Liver (tissue), 9 donors: ENCODE results near the gene FBP1. TPM values are rescaled to one million over a fixed set of nuclear protein-coding genes. Genes with fewer than 3 reads are reported as not detected.

Experiments used
- DNase-seq: peaks from one replicate; pipeline ENCODE4 v3.0.0-alpha.2; 2017; ENCODE audit warnings: low spot score
- H3K27ac ChIP-seq, 2 donors: one replicate each; pipeline ENCODE4 v1.7.0; 2013; ENCODE audit warnings: inconsistent platforms in 2 of 2, low read length in 2 of 2, control low read depth in 1 of 2, low read depth in 1 of 2, mild to moderate bottlenecking in 1 of 2
- H3K27me3 ChIP-seq, 4 donors: one replicate each; pipeline versions ENCODE4 v1.6.1 to v1.7.0; 2013; ENCODE audit warnings: low read length in 3 of 4, inconsistent platforms in 1 of 4, mild to moderate bottlenecking in 1 of 4, moderate library complexity in 1 of 4; ENCODE audit not compliant: control insufficient read depth in 4 of 4, insufficient read depth in 4 of 4
- H3K36me3 ChIP-seq, 4 donors: one replicate each; pipeline versions ENCODE4 v1.6.1 to v1.7.0; 2013; ENCODE audit warnings: low read length in 3 of 4, mild to moderate bottlenecking in 3 of 4, low read depth in 1 of 4, moderate library complexity in 1 of 4; ENCODE audit not compliant: control insufficient read depth in 4 of 4, insufficient read depth in 3 of 4
- H3K4me1 ChIP-seq, 4 donors: one replicate each; pipeline versions ENCODE4 v1.6.1 to v1.7.0; 2013; ENCODE audit warnings: low read length in 3 of 4, mild to moderate bottlenecking in 3 of 4, moderate library complexity in 1 of 4; ENCODE audit not compliant: control insufficient read depth in 4 of 4, insufficient read depth in 4 of 4
- H3K4me3 ChIP-seq, 3 donors: one replicate each; pipeline versions ENCODE4 v1.6.1 to v1.7.0; 2013; ENCODE audit warnings: low read length in 3 of 3, control low read depth in 1 of 3, low read depth in 1 of 3, mild to moderate bottlenecking in 1 of 3
- H3K9ac ChIP-seq, 2 donors: one replicate each; pipeline ENCODE4 v1.7.0; 2013; ENCODE audit warnings: low read length in 2 of 2, mild to moderate bottlenecking in 2 of 2, moderate library complexity in 2 of 2, control low read depth in 1 of 2, low read depth in 1 of 2
- H3K9me3 ChIP-seq, 4 donors: one replicate each; pipeline versions ENCODE4 v1.6.1 to v1.7.0; 2013; ENCODE audit warnings: low read length in 3 of 4; ENCODE audit not compliant: control insufficient read depth in 4 of 4
- CTCF ChIP-seq: fragments of 150-350 bp; IDR thresholded peaks from 2 replicates; pipeline ENCODE4 v1.5.1; 2017; ENCODE audit warnings: improper control_type of control experiment, low read depth, low read length; ENCODE audit not compliant: missing input control
- EGR1 ChIP-seq, 2 donors: IDR thresholded peaks; 2 replicates each; pipeline ENCODE4 v1.6.1; 2016 to 2018; ENCODE audit warnings: antibody characterized with exemption in 2 of 2, low read depth in 2 of 2
- FOXA1 ChIP-seq: IDR thresholded peaks from 2 replicates; pipeline ENCODE4 v1.6.1; 2016; ENCODE audit warnings: antibody characterized with exemption
- FOXA2 ChIP-seq: IDR thresholded peaks from 2 replicates; pipeline ENCODE4 v1.6.1; 2016; ENCODE audit warnings: antibody characterized with exemption
- GABPA ChIP-seq, 2 donors: IDR thresholded peaks in 1 of 2; conservative IDR thresholded peaks in 1 of 2; 2 replicates each; pipeline ENCODE4 v1.6.1; 2016; ENCODE audit warnings: antibody characterized with exemption in 2 of 2, mild to moderate bottlenecking in 1 of 2, moderate library complexity in 1 of 2
- HNF4A ChIP-seq, 2 donors: conservative IDR thresholded peaks; 2 replicates each; pipeline ENCODE4 v1.6.1; 2016; ENCODE audit warnings: antibody characterized with exemption in 2 of 2, mild to moderate bottlenecking in 2 of 2
- HNF4G ChIP-seq: IDR thresholded peaks from 2 replicates; pipeline ENCODE4 v1.6.1; 2016; ENCODE audit warnings: antibody characterized with exemption
- JUND ChIP-seq, 2 donors: IDR thresholded peaks; 2 replicates each; pipeline ENCODE4 v1.6.1; 2016; ENCODE audit warnings: antibody characterized with exemption in 2 of 2
- NR2F2 ChIP-seq: IDR thresholded peaks from 2 replicates; pipeline ENCODE4 v1.6.1; 2016; ENCODE audit warnings: antibody characterized with exemption
- RAD21 ChIP-seq, 2 donors: IDR thresholded peaks; 2 replicates each; pipeline ENCODE4 v1.6.1; 2016; ENCODE audit warnings: antibody characterized with exemption in 2 of 2, mild to moderate bottlenecking in 2 of 2
- REST ChIP-seq: IDR thresholded peaks from 2 replicates; pipeline ENCODE4 v1.6.1; 2016; ENCODE audit warnings: antibody characterized with exemption, mild to moderate bottlenecking
- RXRA ChIP-seq, 2 donors: IDR thresholded peaks; 2 replicates each; pipeline ENCODE4 v1.6.1; 2017 to 2018; ENCODE audit warnings: antibody characterized with exemption in 2 of 2, mild to moderate bottlenecking in 1 of 2
- SP1 ChIP-seq: IDR thresholded peaks from 2 replicates; pipeline ENCODE4 v1.6.1; 2018; ENCODE audit warnings: antibody characterized with exemption, mild to moderate bottlenecking
- YY1 ChIP-seq: IDR thresholded peaks from 2 replicates; pipeline ENCODE4 v1.6.1; 2016; ENCODE audit warnings: antibody characterized with exemption, mild to moderate bottlenecking
- ZBTB33 ChIP-seq: IDR thresholded peaks from 2 replicates; pipeline ENCODE4 v1.6.1; 2016; ENCODE audit warnings: antibody characterized with exemption
- WGBS: extraction: QIAGEN DNeasy Blood & Tissue Kit; methylation state at CpG from one replicate; pipeline ENCODE4 v1.1.7; 2013; 5-methylcytosine and 5-hydroxymethylcytosine counted together
- polyA plus RNA-seq, 2 donors: library from polyadenylated mRNA; stranded (reverse) in 1 of 2; unstranded in 1 of 2; fragments of 200-250 nt in 1 of 2; fragments of >200 nt in 1 of 2; fragmentation: Nextera tagmentation in 1 of 2; extraction: Ambion mirVana in 1 of 2; gene quantifications; one replicate each; pipeline versions ENCODE4 v1.2.1 to v1.2.3, GENCODE V29; 2013 to 2015
- total RNA-seq, 2 donors: library from RNA; depleted of rRNA; stranded (reverse); fragments of >200 nt; gene quantifications; one replicate each; pipeline ENCODE4 v1.2.3, GENCODE V29; 2014
- TF ChIP-seq, protein P1 (sequence below): IDR thresholded peaks from 2 replicates; pipeline ENCODE4 v1.6.1; 2016; ENCODE audit warnings: antibody characterized with exemption
- donor health status: healthy.
- donor health status: healthy.
- donor health status: healthy.
- donor health status: healthy.
- donor health status: healthy.

Gene FBP1
- total and polyA plus RNA-seq, 4 donors: 27.8 to 574 (median 317) TPM

- TF ChIP-seq GABPA (IDR thresholded peaks at IDR 0.05 in 1 of 2, conservative IDR thresholded peaks at IDR 0.05 in 1 of 2) (no peak), RAD21 (IDR thresholded peaks at IDR 0.05) (peak; percentile 7 to 48)
- H3K27ac ChIP-seq: no peak overlapping the region
- H3K36me3 ChIP-seq: peaks cover 10 to 44% (median 35%) of the 10 kb centered on the region in 4 donors
- H3K4me3 ChIP-seq: no peak overlapping the region
- WGBS: 90% methylated on average over 3 of the region's 3 CpGs
- no peak overlapping the region for H3K9ac ChIP-seq
- no peak for DNase-seq
- H3K9me3 ChIP-seq: no peaks in the 10 kb centered on the region
- no peaks in the 10 kb centered on the region for H3K27me3 ChIP-seq
- peaks cover 2 to 44% (median 33%) of the 10 kb centered on the region in 4 donors for H3K4me1 ChIP-seq
Observed at GRCh38 chr9:94613003-94613402, 26.3 kb downstream of the FBP1 start.

DNA sequence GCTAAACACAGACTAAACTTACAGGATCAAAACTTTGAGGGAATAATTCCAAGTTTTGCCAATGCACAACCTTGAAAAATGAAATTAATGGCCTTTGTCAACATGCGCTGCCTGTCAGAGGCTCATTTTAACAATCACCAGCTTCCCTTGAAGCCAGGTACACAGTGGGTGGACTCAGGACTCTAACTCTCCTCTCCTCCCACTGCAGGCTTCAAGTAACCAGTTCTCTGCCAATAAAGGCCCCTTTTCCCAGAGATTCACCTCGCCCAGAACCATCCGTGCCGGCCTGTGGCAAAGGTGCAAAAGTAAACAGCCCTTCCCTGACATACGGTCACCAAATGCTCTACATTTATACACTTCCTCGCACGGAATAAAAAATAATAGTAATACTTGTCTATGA is 27.2 kb downstream of the FBP1 start:
- no peak overlapping the region for H3K9ac ChIP-seq
- TF ChIP-seq RXRA (IDR thresholded peaks at IDR 0.05) (no peak), RAD21 (IDR thresholded peaks at IDR 0.05) (no peak), YY1 (no peak), HNF4A (conservative IDR thresholded peaks at IDR 0.05) (no peak), ZBTB33 (no peak), FOXA2 (peak; percentile 27)
- TF ChIP-seq, protein P1, sequence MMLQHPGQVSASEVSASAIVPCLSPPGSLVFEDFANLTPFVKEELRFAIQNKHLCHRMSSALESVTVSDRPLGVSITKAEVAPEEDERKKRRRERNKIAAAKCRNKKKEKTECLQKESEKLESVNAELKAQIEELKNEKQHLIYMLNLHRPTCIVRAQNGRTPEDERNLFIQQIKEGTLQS: no peak
- H3K27ac ChIP-seq: no peak overlapping the region
- 64% methylated on average over 7 of the region's 7 CpGs for WGBS
- H3K4me1 ChIP-seq: peaks cover 4 to 53% (median 41%) of the 10 kb centered on the region in 4 donors
- no peak overlapping the region for H3K4me3 ChIP-seq
- no peaks in the 10 kb centered on the region for H3K27me3 ChIP-seq
- peaks cover 8 to 39% (median 26%) of the 10 kb centered on the region in 4 donors for H3K36me3 ChIP-seq
- no peak for DNase-seq
- H3K9me3 ChIP-seq: no peaks in the 10 kb centered on the region

DNA sequence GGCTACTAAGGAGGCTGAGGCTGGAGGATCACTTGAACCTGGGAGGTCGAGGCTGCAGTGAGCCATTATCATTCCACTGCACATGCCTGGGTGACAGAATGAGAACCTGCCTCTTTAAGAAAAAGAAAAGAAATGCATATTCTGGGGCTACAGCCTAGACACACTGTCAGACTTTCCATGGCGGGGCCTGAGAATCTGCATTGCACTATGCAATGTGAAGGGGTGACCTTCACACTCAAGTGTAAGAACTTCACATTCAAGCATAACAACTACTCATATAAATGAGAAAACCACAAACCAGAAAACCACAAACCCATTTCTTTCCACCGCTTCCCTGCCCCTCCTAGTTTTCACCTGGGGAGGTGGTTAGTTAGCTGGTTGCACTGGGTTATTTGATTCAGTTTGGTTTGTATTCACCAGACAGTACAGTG is 27.7 kb downstream of the FBP1 start:
- Histone ChIP-seq H3K27me3 (no peaks in the 10 kb centered on the region), H3K27ac (no peak overlapping the region), H3K36me3 (peaks cover 9 to 36% (median 23%) of the 10 kb centered on the region in 4 donors), H3K9me3 (no peaks in the 10 kb centered on the region), H3K4me3 (no peak overlapping the region), H3K4me1 (peaks cover 4 to 57% (median 43%) of the 10 kb centered on the region in 4 donors), H3K9ac (no peak overlapping the region)
- DNase-seq: no peak
- WGBS: 76% methylated on average over 3 of the region's 3 CpGs
- TF ChIP-seq GABPA (IDR thresholded peaks at IDR 0.05 in 1 of 2, conservative IDR thresholded peaks at IDR 0.05 in 1 of 2): no peak
- TF ChIP-seq JUND (IDR thresholded peaks at IDR 0.05): peak in 1 of 2 donors; percentile 44

- no peak for DNase-seq
- Histone ChIP-seq H3K9ac (no peak overlapping the region), H3K4me1 (peaks cover 4 to 58% (median 43%) of the 10 kb centered on the region in 4 donors), H3K27me3 (no peaks in the 10 kb centered on the region), H3K9me3 (no peaks in the 10 kb centered on the region), H3K36me3 (peaks cover 14 to 46% (median 28%) of the 10 kb centered on the region in 4 donors), H3K4me3 (no peak overlapping the region), H3K27ac (peak overlapping the region in 1 of 2 donors; percentile 47)
- WGBS: 87% methylated on average over 6 of the region's 6 CpGs
- no peak for TF ChIP-seq REST
- no peak for TF ChIP-seq HNF4A (conservative IDR thresholded peaks at IDR 0.05)
- TF ChIP-seq YY1: no peak
- no peak for TF ChIP-seq FOXA2
- no peak for TF ChIP-seq JUND (IDR thresholded peaks at IDR 0.05)
- no peak for TF ChIP-seq NR2F2
- TF ChIP-seq EGR1 (IDR thresholded peaks at IDR 0.05; ENCODE audit: low read depth in 2 of 2): no peak
- TF ChIP-seq CTCF: no peak
- no peak for TF ChIP-seq HNF4G
- TF ChIP-seq, protein P1: no peak
- no peak for TF ChIP-seq SP1
- TF ChIP-seq FOXA1: no peak
Observed at GRCh38 chr9:94610181-94610606, 29.1 kb downstream of the FBP1 start.
